Suprapubic skin (tissue), 4 donors: ENCODE results near the gene COLEC11.

Source experiments
- CTCF ChIP-seq, 2 donors: fragments of 200-600 bp in 1 of 2; fragments of 450-650 bp in 1 of 2; sonication (generic) in 1 of 2; IDR thresholded peaks; one replicate each; pipeline ENCODE4 v1.5.1; 2016 to 2019; ENCODE audit warnings: antibody characterized with exemption in 2 of 2, mild to moderate bottlenecking in 1 of 2, moderate library complexity in 1 of 2
- EP300 ChIP-seq: sonication (generic); formaldehyde crosslinking; IDR thresholded peaks from one replicate; pipeline ENCODE4 v1.6.1; 2017; ENCODE audit warnings: antibody characterized with exemption
- POLR2A ChIP-seq, 2 donors: fragments of 450-650 bp; IDR thresholded peaks; one replicate each; pipeline ENCODE4 v1.6.1; 2017; ENCODE audit warnings: antibody characterized with exemption in 2 of 2, mild to moderate bottlenecking in 2 of 2, moderate library complexity in 2 of 2
- POLR2AphosphoS5 ChIP-seq, 3 donors: sonication (generic); formaldehyde crosslinking; IDR thresholded peaks; one replicate each; pipeline ENCODE4 v1.6.1; 2017; ENCODE audit warnings: antibody characterized with exemption in 3 of 3

GRCh38 chr2:3586220-3586619, 8.7 kb upstream of the COLEC11 start:
- TF ChIP-seq POLR2A (IDR thresholded peaks at IDR 0.05) (no peak), CTCF (IDR thresholded peaks at IDR 0.05) (no peak), POLR2AphosphoS5 (IDR thresholded peaks at IDR 0.05) (no peak), EP300 (no peak)
